GM18873 (cell line): ENCODE results near the gene VWA1.
"Not testable (repeated sequence)": the region's sequence is repeated elsewhere in the genome, so short reads cannot be mapped to it uniquely, and the experiment has no call there.

ENCODE experiments used
- ATAC-seq: cut with Tn5 transposase; IDR thresholded peaks from one replicate; pipeline ENCODE4 v1.9.1; 2021; ENCODE audit warnings: mild to moderate bottlenecking, moderate library complexity, moderate number of reproducible peaks; ENCODE audit not compliant: unreplicated experiment, low FRiP score

VWA1 gene

GRCh38 chr1:1421147-1421906 lies 14.2 kb upstream of the VWA1 start, which contains the start of gene ANKRD65:
TSS of gene ANKRD65 (minus strand) at chr1:1421276. CDS start at chr1:1421005, 271 bp downstream.
- ATAC-seq: no peak

DNA sequence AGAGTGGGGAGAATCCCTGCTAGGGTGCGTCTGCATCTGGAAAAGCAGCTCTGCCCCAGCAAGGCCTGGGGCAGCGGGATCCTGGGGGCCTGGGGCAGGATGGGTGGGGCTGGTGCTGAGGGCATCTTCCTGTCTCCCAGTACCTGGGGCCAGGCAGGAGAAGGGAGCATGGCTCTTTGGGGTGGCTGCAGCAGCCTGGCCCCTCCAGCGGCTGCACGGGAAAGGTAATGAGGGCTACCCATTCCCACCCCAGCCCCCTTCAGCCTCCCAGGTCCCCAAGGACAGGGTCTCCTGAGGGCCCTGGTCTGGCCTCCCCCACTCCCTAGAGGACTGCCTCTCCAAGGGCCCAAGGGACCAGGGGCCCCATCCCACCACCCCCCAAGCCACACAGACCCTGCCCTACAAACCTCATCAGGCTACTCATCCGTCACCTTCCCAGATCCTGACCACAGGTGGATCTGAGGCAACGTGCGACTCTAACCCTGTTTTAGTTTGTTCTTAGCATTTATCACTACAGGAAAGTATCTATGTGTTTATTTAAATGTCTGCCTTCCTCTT lies 13.5 kb upstream of the VWA1 start:
- ATAC-seq: no peak

GRCh38 chr1:1422465-1423244 lies 12.8 kb upstream of the VWA1 start:
- ATAC-seq: no peak

DNA sequence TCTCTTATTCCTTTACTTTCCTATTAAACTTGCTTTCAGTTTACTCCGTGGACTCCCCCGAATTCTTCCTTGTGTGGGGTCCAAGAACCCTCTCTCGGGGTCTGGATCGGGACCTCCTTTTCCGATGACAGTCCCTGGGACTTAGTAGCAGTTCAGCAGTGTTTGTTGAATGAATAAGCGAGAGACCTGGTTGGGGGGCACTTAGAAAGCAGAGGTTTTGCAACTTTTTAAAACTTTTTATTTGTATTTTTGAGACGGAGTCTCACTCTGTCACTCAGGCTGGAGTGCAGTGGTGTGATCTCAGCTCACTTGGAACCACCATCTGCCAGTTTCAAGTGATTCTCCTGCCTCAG lies 12.3 kb upstream of the VWA1 start:
- ATAC-seq: no peak

GRCh38 chr1:1424707-1425106 lies 10.8 kb upstream of the VWA1 start:
- ATAC-seq: no peak

DNA sequence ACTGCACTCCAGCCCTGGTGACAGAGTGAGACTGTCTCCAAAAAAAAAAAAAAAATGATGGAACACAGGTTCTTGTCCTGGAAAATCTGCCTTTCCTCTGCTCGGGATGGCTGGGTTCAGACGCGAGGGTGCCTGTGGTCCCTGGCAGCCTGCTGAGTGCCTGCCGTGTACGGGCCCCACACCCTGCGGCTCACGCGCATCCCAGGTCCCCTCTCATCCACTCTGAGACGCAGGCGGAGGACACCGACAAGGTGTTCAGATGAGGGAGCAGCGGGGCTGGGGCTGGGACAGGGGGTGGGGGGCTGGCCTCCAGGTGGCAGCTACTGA lies 10.1 kb upstream of the VWA1 start:
- ATAC-seq: no peak

DNA sequence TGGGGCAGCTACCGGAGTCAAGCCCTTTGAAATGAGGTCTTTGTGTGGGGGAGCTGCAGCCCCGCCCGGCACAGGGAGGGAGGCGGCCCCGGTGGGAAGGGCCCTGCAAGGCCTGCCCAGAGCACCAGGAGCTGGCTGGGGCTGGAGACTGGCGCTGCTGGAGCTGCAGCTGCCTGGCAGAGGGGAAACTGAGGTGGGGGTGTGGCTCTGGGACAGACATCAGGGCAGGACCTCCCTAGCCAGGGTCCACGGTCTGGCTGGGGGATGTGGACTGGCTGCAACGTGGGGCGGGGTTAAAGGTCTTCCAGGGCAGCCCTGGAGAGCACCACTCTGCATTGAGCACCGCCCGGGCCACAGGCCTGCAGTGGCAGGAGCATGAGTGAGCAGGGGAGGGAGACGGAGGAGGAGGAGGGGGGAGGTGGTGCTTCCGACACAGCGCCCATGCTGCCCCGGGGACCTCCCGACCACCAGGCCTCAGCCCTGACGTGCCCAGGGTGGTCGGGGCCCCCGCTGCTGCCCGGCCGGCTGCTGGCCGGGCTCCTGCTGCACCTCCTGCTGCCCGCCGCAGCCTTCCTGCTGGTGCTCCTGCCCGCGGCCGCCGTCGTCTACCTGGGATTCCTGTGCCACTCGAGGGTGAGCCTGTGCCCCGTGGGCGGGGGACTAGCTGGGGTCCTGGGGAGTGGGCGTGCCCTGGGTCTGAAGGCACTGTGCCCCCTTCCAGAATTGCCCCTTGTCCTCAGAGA lies 9.6 kb upstream of the VWA1 start:
- ATAC-seq: no peak

GRCh38 chr1:1426496-1427105 lies 8.9 kb upstream of the VWA1 start:
- no peak for ATAC-seq

- no peak for ATAC-seq
Measured at GRCh38 chr1:1427106-1427819, 8.2 kb upstream of the VWA1 start.

DNA sequence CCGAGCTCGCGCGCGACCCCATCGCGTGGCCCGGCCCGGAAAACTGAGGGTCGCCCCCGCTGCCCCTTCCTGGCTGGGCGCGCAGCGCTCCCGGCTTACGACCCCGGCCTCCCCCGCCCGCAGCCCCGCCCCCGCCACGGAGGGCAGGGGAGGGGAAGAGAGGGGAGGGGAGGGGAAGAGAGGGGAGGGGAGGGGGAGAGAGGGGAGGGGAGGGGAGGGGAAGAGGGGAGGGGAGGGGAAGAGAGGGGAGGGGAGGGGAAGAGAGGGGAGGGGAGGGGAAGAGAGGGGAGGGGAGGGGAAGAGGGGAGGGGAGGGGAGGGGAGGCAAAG lies 7.7 kb upstream of the VWA1 start:
- ATAC-seq: no peak

GRCh38 chr1:1428174-1428573 lies 7.3 kb upstream of the VWA1 start:
- ATAC-seq: no peak

- not testable (repeated sequence) for ATAC-seq
Measured at GRCh38 chr1:1428967-1429366, 6.5 kb upstream of the VWA1 start.

DNA sequence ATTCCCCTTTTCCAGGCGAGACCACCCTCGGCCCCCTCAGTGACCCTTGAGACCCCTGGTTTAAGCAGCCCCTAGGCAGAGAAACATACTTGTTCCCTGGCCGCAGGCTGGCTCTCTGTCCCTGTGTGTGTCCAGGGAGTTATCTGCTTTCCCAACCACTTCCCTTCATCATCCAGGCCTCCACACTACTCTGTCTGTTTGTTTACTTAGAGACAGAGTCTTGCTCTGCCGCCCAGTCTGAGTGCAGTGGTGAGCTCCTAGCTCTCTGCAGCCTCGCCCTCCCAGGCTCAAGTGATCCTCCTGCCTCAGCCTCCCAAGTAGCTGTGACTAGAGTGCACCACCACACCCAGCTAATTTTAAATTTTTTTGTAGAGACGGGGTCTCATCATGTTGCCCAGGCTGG lies 5.8 kb upstream of the VWA1 start:
- ATAC-seq: no peak

DNA sequence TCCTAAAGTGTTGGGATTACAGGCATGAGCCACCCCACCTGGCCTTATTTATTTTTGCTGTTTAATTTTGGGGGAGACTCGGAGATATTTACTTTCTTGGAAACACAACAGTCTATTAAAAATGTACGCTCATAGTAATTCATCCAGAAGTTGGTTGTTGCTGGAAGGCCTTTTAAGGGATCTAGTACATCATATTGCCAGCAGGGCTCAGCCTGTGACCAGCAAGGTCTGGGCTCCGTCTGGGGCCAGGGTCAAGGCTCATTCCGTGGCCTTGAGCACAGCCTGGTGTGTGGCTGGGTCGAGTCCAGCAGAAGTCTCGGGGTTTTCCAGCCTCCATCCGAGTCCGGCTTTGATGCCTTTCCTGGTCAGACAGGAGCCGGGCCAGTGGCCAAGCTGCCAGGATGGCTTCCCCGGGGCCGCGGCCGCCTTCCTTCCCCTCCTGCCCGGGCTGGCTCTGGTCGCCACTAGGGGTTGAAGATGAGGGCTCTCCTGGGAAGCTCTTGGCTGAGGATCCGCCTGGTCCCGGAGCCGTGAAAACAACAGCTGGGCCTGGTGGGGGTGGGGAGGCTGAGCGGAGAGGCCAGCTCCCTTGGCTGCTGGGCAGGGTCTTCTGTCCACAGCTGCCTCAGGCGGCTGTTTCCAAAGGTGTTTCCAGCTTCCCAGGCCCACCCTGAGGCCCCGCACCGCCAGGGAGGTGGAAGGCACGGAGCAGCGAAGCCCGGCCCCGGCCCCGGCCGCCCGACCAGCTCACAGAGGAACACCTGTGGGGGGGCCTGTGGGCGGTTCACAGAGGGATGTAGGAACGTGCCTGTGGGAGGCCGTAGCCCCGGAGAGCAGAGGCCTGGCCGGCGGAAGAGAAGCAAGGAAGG lies 5.1 kb upstream of the VWA1 start:
- no peak for ATAC-seq

GRCh38 chr1:1430992-1431844 lies 4.3 kb upstream of the VWA1 start:
- ATAC-seq: no peak

- no peak for ATAC-seq
Measured at GRCh38 chr1:1431845-1432273, 3.6 kb upstream of the VWA1 start.

DNA sequence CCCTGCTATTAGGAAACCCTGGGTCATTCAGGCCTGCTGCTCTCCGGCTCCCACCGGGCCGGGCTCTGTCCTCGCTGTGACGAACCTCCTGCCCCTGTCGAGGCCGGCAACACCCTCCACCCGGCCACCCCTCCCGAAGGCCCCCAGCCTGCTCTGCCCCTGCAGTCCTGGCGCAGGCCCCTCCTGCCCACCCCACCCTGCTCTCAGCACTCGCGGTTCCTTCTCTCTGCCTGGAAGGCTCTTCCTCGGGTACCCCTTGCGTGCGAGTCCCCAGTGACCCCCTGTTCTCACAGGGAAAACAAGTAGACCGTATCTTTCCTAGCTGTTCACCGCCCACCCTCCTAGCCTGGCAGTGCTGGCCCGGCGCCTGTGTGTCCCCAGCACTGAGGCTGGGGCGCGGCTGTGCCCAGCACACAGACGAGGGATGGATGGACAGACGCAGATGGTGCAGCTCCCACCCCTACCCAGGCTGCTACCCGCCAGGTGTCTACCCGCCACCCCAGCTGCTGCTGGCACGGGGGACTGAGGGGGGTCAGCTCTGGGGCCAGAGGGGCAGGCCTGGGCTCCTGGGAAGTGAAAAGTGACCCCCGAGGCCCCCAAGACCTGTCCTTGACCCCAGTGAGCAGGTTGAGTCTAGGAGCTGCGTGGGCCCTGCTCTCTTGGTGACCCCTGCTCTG lies 3.1 kb upstream of the VWA1 start:
- no peak for ATAC-seq
